Stimulated activated CD8-positive, alpha-beta memory T cell treated with anti-CD3 and anti-CD28 coated beads, Interleukin-15, amount 100 ng/mL, for 48 hours (primary cell): Measurements from ENCODE around the gene KCNMB2.
"Not testable (repeated sequence)": the region's sequence is repeated elsewhere in the genome, so short reads cannot be mapped to it uniquely, and the experiment has no call there.

ENCODE experiments used
- DNase-seq, 2 donors: peaks; one replicate each; pipeline ENCODE4 v3.0.0-alpha.2; 2020; ENCODE audit warnings: low read depth in 2 of 2

Gene KCNMB2

DNA sequence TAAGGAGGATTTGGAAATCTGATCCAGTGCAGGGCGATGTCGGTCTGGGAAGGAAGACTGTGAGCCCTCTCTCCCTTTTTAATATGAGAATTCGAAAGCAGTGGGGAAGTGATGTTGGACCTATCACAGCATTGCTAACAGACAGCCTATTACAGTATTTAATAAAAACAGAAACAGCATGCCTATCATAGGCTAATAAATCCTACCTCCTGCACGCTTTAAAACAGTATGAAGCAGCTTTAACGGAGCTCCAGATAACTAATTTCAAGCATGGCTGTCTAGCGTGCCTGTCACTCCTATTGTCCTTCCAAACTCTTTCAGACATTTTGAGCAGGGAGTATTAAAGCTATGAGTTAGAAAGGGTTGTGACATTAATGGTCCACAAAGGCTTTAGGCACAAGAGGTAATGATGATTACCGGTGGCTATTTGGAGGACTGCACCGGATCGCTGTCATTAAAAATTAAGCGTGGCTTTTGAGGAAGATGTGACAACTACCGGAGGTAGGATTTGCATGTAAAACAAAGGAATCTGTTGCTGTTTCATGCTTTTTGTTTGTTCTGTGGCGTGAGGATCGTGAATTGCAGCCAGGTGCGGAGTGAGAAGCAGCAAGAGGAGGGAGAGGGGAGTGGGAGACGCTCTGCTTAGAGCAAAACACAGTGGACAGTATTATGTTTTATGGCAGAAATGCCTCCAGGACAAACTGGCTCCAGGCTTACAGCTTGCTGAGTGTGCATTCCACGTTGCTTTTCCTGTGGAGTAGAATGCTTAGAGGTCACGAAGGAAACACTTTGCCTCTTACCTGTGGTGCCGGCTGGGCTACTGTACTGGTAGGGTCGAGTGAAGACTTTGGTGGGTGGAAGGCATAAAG, at the start of gene KCNMB2:
KCNMB2 (plus strand) TSS at position 226 of the 869 bp plus-strand sequence.
- no peak for DNase-seq

DNA sequence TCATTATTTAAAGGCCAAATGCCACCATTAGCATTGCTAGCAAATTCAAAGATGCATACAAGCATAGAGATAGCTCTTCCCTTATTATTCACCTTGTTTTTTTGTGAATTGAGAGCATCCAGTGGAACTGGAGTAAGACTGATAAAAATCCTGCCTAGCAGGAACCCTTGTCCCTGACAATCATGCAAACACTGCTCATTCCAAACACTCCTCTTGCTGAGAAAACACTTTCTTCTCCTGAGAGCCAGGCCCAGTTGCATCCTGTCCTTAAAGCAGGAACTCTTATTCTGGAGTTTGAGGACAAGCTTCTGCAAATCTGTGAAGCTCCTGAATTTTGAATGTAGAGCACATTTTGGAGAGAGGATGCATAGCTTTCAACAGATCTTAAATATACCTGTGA, 49.3 kb upstream of the KCNMB2 start:
- DNase-seq: no peak

DNA sequence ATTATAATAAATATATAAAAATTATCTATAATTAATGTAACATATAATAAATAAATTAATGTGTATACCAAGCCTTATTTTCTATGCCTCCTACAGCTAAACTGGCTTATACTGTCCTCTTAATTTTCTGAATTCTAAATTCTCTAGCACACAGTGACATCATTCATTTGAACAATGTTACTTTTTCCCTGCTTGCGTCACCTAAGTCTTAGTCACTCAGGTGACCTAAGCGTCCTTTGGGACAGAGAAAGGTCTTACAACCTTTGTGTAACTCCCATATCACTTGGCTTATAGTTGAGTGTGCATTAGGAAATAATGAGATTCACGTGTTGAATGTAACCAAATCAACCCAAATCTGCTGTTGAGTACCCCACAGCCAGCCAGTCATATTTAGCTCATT, 48.5 kb upstream of the KCNMB2 start:
- DNase-seq: no peak

DNA sequence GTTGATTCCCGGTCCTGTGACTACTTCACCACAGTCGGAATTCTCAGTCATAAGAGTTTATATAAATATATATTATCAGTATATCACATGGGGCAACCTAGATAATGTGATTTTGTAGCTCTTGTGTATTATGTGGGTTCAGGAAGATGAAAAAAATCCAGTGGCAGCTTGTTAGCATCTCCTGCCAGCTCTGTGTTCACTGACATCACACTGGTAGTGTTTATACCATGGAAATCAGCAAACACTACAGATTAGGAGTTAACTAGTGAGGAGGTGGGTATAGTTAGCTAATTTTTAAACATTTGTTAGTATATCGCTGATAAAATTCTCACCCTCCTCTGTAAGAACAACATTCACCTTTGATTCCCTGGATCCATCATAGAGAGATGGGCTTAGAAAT, 44.5 kb upstream of the KCNMB2 start:
- DNase-seq: no peak

DNA sequence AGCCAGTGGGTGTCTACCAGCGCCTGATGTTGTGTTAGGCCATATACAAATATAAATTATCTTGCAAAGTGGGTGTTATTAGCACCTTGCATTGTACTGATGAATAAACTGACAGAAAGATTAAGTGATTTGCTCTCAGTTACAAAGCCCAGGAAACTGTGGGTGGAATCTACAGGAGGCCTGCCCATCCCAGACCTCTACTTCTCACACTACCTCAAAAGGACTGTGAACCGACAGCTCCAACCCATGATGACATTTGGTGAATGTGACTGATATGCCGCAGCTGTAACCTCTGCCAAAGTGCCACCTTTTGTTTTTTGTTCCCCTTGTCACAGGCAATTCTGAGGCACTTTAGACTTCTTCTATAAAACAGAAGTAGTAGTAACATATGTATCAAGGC, 43.7 kb upstream of the KCNMB2 start:
- no peak for DNase-seq

DNA sequence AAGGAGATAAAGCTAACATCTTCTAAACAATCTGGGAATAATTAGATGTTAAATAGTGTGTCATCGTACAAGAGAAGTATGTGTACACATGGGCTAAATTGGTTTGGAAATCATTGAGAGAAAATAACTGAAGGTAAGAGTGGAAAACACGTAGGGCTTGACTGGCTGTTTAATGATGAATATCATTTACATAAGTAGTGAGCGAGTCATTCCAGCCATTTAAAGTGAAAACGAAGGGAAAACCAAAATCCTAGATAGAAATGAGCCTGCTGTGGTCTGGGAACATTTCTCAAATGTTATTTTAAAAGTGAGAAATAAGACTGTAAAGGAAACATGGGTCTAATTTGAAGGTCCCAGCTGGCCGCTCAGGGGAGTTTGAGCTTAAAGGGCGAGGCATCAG, 41.9 kb upstream of the KCNMB2 start:
- no peak for DNase-seq

DNA sequence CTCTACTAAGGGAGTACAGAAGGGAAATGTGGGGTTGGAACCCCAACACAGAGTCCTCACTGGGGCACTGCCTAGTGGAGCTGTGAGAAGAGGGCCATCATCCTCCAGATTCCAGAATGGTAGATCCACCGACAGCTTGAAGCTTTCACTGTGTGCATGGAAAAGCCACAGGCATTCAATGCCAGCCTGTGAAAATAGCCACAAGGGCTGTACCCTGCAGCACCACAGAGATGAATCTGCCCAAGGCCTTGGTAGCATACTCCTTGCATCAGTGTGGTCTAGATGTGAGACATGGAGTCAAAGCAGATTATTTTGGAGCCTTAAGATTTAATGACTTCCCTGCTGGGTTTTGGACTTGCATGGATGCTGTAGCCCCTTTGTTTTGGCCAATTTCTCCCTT, 39.3 kb upstream of the KCNMB2 start:
- DNase-seq: no peak

DNA sequence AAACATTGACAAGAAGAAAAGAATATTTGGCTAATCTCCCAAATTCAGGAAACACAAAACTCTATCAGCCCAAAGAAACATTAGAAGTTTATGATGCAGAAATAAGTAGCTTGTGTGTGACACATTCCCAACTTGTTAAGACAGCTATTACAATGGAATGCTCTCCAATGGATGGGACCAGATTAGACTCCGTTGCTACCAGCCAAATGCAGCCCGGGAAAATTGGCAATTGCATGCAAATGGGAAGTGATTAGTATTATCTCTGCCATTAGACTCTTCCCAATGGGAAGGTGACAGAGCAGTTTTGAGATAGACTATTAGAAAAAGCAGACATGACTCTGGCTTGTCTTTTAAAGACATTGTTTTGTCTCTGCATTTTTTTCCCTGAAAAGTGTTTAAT, 37.4 kb upstream of the KCNMB2 start:
- DNase-seq: no peak

DNA sequence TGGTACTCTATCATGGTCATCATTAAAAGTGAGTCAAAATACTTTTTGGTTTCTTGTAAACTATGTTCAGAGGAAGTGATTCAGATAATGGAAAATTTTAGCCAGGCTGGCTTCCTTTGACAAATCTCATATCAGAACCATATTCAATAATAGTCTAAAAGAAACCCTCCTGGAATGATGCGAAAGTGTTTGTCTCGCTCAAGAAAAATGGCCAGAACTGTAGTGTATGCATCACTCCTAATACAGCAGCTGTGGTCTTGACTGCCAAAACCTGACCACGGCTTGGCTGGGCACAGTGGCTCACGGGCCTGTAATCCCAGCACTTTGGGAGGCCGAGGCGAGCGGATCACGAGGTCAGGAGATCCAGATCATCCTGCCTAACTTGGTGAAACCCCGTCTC, 35.6 kb upstream of the KCNMB2 start:
- no peak for DNase-seq

DNA sequence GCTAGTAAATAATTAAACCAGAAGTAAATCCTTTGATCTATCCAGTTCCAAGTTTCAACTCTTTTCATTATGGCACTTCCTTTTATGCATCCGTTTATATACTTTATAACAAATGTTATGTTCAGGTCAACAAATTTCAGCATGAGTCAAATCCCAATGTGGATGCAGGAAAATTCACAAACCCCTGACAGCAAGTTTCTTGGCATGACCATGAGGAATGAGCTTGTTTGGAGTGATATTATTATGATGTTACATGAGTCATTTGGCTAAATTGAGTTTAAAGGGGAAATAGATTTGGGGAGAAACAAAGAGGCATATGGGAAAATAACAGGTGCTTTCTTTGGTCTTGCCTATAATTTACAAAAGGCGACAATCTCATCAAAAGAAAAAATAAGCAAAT, 32.1 kb upstream of the KCNMB2 start:
- DNase-seq: no peak

DNA sequence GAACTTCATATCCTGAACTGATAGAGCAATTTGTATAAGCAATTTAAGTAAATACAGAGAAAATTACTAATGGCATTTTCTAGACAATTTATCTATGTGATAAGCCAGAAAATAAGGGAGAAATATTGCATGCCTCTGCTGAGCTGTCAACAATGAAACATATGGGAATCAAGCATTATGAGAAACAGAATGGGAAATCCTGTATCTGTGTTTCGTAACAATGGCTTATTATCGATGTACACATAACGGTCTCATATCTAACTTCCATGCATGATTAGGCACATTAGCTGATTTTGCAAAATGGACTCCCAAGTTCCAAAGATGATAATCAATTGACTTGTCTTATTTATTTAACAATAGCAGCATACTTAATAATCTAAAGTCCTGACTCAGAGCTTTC, 30.4 kb upstream of the KCNMB2 start:
- no peak for DNase-seq

DNA sequence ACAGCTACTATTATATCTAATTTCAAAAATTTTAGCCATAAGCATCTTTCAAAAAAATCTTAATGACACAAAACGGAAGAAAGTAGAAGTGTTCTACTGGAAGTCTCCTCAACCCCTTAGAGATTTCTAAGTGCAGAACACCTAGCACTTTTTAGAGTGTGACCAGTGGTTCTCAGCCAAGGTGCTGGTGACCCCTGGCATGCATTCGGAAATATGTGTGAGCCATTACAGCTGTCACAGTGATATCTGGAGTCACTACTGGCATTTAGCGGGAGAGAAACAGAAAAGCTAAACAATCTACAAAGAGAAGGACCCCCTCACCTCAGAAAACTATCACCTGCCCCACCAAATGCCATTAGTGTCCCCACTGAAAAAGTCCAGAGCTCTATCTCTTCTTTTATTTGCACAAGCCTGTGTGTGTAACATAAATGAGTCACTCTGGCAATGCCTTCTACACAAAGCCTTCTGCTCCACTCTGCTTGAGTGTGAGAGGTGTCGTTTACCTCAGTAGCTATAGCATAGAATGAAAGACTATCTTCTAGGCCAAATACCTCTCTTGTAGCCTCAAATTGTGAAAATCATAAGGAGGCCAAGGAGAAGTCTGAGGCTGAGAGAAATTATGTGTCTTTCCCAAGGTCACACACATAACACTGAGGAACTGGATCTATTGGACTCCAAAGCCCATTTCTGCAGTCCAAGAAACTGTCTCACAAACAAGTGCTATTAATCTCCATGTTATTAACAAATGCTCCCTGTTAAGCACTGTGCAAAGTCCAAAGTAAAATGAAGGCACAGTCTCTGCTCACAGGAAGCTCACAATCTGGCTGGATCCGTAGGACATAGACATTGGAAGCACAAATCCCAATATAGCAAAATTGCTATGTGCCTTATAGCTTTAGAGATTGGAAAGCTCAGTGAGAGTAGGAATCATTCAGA, 28.5 kb upstream of the KCNMB2 start:
- DNase-seq: no peak

DNA sequence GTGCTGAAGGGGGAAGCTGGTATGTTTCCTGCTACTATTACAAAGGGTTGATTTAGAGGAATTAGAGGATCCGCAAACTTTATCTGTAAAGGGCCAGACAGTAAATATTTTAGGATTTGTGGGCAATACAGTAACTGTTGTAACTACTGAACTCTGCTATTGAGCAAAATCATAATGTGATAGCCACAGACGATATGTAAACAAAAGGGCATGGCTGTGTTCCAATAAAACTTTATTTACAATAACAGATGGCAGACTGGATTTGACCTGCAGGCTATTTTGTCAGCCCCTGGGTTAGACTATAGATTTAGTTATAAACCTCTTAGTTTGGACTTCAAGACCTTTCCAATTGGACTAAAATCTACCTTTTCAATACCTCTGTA, 27.8 kb upstream of the KCNMB2 start:
- no peak for DNase-seq

DNA sequence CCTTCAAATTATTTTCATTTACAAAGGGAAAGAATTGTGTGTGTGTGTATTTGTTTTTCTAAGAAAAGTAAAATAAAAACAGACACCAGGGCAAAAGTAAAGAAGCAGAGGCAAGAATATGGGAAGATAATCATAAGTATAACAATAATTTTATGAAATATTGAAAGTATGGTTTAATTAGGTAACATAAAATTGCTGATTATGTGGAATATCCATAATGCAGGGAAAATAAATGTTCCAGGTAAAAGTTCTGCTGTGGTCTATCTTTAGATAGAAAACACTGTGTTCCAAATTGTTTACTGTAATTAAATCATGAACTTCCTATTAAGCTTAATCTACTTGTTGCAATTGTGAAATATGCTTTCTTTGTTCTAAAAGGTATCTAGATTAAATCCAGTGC, 25.7 kb upstream of the KCNMB2 start:
- DNase-seq: no peak

DNA sequence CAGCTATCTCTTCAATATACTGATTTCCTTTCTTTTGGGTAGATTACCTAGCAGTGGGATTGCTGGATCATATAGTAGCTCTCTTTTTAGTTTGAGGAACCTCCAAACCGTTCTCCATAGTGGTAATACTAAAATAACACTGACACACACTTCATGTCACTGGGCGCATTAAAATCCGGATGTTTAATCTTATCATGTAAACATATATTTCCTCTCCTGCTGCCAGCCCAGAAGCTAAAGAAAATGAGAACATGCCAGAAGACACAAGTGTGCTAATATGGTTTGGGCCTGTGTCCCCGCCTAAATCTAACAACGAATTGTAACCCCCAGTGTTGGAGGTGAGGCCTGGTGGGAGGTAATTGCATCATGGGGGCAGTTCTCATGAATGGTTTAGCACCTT, 23.6 kb upstream of the KCNMB2 start:
- no peak for DNase-seq

DNA sequence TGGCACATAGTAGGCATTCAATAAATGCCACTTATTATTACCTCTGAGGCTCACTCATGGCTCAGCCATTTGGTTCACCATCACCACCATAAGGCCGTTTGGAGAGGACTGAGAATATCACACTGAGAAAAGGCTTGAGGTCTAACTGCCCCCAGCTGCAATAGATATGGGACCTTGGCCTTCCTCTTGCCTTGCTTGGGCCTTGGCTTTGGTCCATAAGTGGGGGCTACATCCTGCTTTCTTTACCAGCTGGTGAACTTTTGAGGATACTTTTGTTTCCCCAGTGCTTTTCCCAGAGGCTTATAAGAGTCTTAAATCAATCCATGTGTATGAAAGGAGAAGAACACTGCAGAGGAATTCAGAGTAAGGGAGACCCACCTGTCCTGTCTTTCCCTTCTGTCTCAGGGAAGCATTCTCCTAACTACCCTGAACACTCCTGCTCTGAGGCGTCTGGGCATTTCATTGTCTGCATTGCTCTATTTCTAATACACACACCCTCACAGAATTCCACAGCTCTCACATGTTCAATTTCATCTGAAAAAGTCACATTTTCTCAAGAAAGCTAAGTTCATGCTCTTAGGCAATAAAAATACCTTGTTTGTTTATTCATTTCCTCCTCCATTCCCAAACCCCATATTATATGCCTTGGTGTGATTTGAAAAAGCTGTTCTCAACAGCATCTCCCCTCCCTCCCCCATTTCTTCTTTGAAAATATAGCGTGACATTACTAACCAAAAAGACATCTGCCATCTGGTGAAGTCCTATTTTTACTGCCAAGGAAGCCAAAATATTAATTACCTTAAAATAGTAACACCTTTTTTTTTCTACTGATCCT, 22.5 kb upstream of the KCNMB2 start:
- no peak for DNase-seq

DNA sequence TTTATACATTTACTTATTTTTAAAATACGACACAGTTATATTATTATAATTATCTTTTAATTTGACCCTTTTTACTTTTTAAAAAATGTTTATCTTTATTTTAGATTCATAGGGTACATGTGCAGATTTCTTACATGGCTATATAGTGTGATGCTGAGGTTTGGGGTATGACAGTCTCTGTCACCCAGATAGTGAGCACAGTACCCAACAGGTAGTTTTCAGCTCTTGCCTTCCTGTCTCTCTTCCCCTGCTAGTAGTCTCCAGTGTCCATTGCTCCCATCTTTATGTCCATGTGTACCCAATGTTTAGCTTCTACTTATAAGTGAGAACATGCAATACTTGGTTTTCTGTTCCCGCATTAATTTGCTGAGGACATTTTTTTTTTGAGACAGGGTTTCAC, 21.8 kb upstream of the KCNMB2 start:
- DNase-seq: no peak

DNA sequence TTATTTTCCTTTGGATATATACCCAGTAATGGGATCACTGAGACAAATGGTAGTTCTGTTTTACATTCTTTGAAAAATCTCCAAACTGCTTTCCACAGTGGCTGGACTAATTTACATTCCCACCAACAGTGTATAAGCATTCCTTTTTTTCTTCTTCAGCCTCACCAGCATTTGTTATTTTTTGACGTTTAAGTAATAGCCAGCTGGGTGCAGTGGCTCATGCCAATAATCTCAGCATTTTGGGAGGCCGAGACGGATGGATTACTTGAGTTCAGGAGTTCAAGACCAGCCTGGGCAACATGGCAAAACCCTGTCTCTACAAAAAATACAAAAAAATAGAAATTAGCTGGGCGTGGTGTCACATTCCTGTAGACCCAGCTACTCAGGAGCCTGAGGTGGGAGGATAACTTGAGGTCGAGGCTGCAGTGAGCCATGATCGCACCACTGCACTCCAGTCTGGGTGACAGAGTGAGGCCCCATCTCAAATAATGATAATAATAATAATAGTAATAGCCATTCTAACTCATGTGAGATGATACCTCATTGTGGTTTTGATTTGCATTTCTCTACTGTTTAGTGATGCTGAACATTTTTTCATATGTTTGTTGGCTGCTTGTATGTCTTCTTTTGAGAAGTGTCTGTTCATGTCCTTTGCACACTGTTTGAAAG, 21.0 kb upstream of the KCNMB2 start:
- DNase-seq: not testable (repeated sequence)

DNA sequence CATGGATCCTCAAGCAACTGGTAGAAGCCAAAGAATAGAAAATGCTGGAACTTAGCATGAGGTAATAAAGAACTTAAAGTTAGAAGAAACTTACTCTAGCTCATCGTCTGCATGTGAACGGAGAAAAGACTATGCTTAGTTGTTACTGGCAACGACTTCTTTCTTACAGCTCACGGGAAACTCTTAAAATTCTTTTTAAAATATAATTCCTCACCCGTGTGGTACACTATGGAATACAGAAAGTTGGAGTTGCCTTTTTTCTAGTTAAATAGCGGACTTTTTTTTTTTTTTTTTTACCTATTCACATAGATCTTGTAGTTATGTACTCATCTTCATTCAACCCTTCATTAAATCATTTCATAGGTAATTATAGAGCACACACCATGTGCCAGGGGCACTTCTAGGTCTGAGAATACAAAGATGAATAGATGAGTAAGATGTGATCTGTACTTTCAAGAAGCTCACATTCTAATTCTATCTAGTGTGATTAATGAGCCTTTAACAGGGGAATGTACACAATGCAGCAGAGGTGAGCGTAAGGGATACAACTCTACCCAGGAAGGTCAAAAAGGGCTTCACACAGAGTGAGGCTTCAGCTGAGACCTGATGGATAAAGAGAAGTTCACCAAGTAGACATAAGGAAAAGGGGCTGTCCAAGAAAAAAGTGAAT, 18.4 kb upstream of the KCNMB2 start:
- DNase-seq: no peak

DNA sequence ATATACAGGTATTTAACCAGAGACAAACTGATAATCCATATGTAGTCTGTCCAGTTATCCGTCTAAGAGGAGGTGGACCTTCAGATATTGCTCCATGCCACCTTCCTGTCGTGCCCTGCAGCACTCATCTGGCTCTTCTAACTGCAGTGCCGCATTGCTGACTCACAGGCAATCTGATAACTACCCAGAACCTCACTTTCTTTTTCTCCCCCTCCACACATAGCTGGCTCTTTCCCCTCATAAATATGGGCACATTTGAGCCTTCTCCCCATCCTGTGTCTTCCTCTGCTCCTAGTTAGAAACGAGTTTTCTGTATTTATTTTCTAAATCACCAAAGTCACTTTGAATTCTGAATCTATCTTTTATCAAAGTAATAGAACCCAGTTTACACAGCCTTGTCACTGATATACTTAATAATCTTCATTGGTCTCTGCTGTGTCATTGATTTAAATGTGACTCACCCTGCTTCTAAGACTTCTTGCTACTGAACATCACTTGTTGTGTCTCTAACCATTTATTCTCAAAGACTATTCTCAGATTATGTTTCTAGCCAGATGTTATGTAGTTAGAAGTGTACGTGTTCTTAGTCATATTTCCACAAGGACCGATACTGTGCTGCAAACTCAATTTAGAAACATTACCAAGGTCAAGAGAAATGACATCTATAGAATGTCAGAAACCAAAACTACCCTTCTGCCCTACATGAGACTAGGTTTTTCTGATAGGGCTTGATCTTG, 17.4 kb upstream of the KCNMB2 start:
- no peak for DNase-seq
